K562 (cell line): ENCODE measurements around the gene TPK1. TPM values are rescaled to one million over a fixed set of nuclear protein-coding genes. Genes with fewer than 3 reads are reported as not detected.

Source experiments
- ATAC-seq: fragments of 200-7000 bp; cut with Tn5 transposase; 3 replicates; pipeline ENCODE4 v1.9.1; 2020; ENCODE audit warnings: moderate library complexity
- BruUV-seq: library from RNA; stranded (reverse); fragments of 400-500 nt; replicated peaks from 2 replicates; lab custom pipeline; 2021; lab: Mats Ljungman, UMichigan
- CTCF ChIA-PET: fragments of 300-600 bp; formaldehyde crosslinking; extraction: SDS; loops from one replicate; lab custom pipeline; 2021; ENCODE audit warnings: low intra/inter-chr PET ratio; lab: Yijun Ruan, JAX
- POLR2A ChIA-PET: fragments of 300-600, 350-650 bp; sonication (Branson Sonifier 250); formaldehyde crosslinking; extraction: SDS; loops from one replicate; lab custom pipeline; 2021; ENCODE audit warnings: antibody characterized with exemption, inconsistent platforms; lab: Yijun Ruan, JAX
- DNase-seq, 4 experiments: peaks; one replicate each; pipeline versions ENCODE4 v3.0.0 to v3.0.0-alpha.2; 2011 to 2018; ENCODE audit warnings: low spot score in 3 of 4, mixed read lengths in 3 of 4; ENCODE audit errors: extremely low read depth in 1 of 4
- FAIRE-seq: peaks from 2 replicates; lab custom pipeline; 2011; peaks lifted over from hg19 to GRCh38; lab: Jason Lieb, UNC
- H2AFZ ChIP-seq: 2 replicates; pipeline ENCODE4 v1.6.0; 2011; ENCODE audit warnings: low read depth, low read length, control low read depth, inconsistent platforms
- H3K27ac ChIP-seq: fragments of 200-600 bp; 3 replicates; pipeline ENCODE4 v1.8.0; 2011; ENCODE audit warnings: low read depth, mild to moderate bottlenecking, control low read depth, inconsistent platforms, low read length, moderate library complexity, mixed read lengths; ENCODE audit errors: extremely low read depth
- H3K27me3 ChIP-seq, 2 experiments: fragments of 300-600 bp in 1 of 2; 2 replicates in 1 of 2; 3 replicates in 1 of 2; pipeline versions ENCODE4 v1.6.0 to v1.8.0; 2011; ENCODE audit warnings: inconsistent platforms in 2 of 2, low read length in 2 of 2, mild to moderate bottlenecking in 1 of 2, mixed read lengths in 1 of 2, moderate library complexity in 1 of 2; ENCODE audit not compliant: control insufficient read depth in 2 of 2, insufficient read depth in 2 of 2
- H3K36me3 ChIP-seq: fragments of 300-600 bp; 3 replicates; pipeline ENCODE4 v1.8.0; 2011; ENCODE audit warnings: mild to moderate bottlenecking, low read length, inconsistent platforms; ENCODE audit not compliant: control insufficient read depth, insufficient read depth
- H3K4me1 ChIP-seq, 2 experiments: fragments of 200-600 bp in 1 of 2; replicated peaks in 1 of 2; 2 replicates in 1 of 2; 3 replicates in 1 of 2; pipeline versions ENCODE4 v1.5.1 to v1.8.0; 2011; ENCODE audit warnings: inconsistent platforms in 2 of 2, low read length in 2 of 2, mild to moderate bottlenecking in 1 of 2, mixed read lengths in 1 of 2, moderate library complexity in 1 of 2; ENCODE audit not compliant: control insufficient read depth in 2 of 2, insufficient read depth in 2 of 2
- H3K4me2 ChIP-seq: 2 replicates; pipeline ENCODE4 v1.6.1; 2011; ENCODE audit warnings: low read length, control low read depth, inconsistent platforms, mixed read lengths; ENCODE audit not compliant: insufficient read depth
- H3K4me3 ChIP-seq: fragments of 200-600 bp; sonication (generic), shearing (Covaris generic); 2 replicates; pipeline ENCODE4 v1.5.1; 2016; ENCODE audit warnings: control low read depth, inconsistent platforms
- H3K79me2 ChIP-seq: fragments of 200-600 bp; 3 replicates; pipeline ENCODE4 v1.8.0; 2011; ENCODE audit warnings: low read length, inconsistent platforms; ENCODE audit not compliant: control insufficient read depth, insufficient read depth
- H3K9ac ChIP-seq, 2 experiments: 2 replicates each; pipeline versions ENCODE4 v1.6.0 to v1.6.1; 2011; ENCODE audit warnings: low read depth in 2 of 2, low read length in 2 of 2, control low read depth in 1 of 2, inconsistent platforms in 1 of 2, mild to moderate bottlenecking in 1 of 2, mixed read lengths in 1 of 2; ENCODE audit not compliant: insufficient read depth in 1 of 2
- H3K9me1 ChIP-seq: one replicate; pipeline ENCODE4 v1.6.0; 2011; ENCODE audit warnings: inconsistent platforms, mild to moderate bottlenecking, low read length, moderate library complexity; ENCODE audit not compliant: control insufficient read depth, insufficient read depth
- H3K9me3 ChIP-seq: replicated peaks from 2 replicates; pipeline ENCODE4 v1.5.1; 2011; ENCODE audit warnings: low read depth, low read length, inconsistent platforms; ENCODE audit not compliant: control insufficient read depth, insufficient read depth
- H4K20me1 ChIP-seq: replicated peaks from 2 replicates; pipeline ENCODE4 v1.6.1; 2011; ENCODE audit warnings: low read length, inconsistent platforms, mixed read lengths; ENCODE audit not compliant: control insufficient read depth, insufficient read depth
- ASH1L ChIP-seq: fragments of 450-650 bp; IDR thresholded peaks from 2 replicates; pipeline ENCODE4 v1.6.1; 2018; ENCODE audit warnings: borderline replicate concordance, mild to moderate bottlenecking, low read depth; ENCODE audit not compliant: partially characterized antibody
- BRF1 ChIP-seq: IDR thresholded peaks from 3 replicates; pipeline ENCODE4 v1.6.1; 2011; ENCODE audit warnings: borderline replicate concordance, mild to moderate bottlenecking; ENCODE audit not compliant: insufficient read length; ENCODE audit errors: extremely low read depth
- CSDE1 ChIP-seq, 2 experiments: fragments of 450-650 bp; IDR thresholded peaks; 2 replicates each; pipeline ENCODE4 v1.6.1; 2016; ENCODE audit warnings: mild to moderate bottlenecking in 1 of 2
- FOXJ3 ChIP-seq: sonication (generic); formaldehyde crosslinking; IDR thresholded peaks from 2 replicates; pipeline ENCODE4 v1.4.0; 2020; ENCODE audit warnings: mild to moderate bottlenecking, missing genetic modification reagents
- KLF6 ChIP-seq: fragments of 250-450 bp; sonication (Bioruptor Pico); IDR thresholded peaks from 2 replicates; pipeline ENCODE4 v1.4.0; 2020; ENCODE audit warnings: mild to moderate bottlenecking, moderate library complexity, borderline replicate concordance
- MCM2 ChIP-seq: fragments of 450-650 bp; IDR thresholded peaks from 2 replicates; pipeline ENCODE4 v1.6.1; 2017; ENCODE audit warnings: low read depth, mild to moderate bottlenecking
- NFE2 ChIP-seq: IDR thresholded peaks from 2 replicates; pipeline ENCODE4 v1.6.1; 2014; ENCODE audit warnings: antibody characterized with exemption, low read depth
- RBBP5 ChIP-seq: fragments of 200-600 bp; sonication (generic); IDR thresholded peaks from 2 replicates; pipeline ENCODE4 v1.6.1; 2012; ENCODE audit warnings: borderline replicate concordance, mild to moderate bottlenecking, low read length, control low read depth, inconsistent platforms; ENCODE audit not compliant: insufficient read depth, poor library complexity, severe bottlenecking
- SUPT5H ChIP-seq: fragments of 450-650 bp; IDR thresholded peaks from 2 replicates; pipeline ENCODE4 v1.6.1; 2016
- TRIM24 ChIP-seq, 2 experiments: fragments of 450-650 bp; IDR thresholded peaks; 2 replicates each; pipeline ENCODE4 v1.6.1; 2016
- WGBS: fragments of 100-300 bp; shearing (Covaris generic); methylation state at CpG from one replicate; pipeline ENCODE4 v1.1.6; 2016; ENCODE audit warnings: low coverage, mixed read lengths; ENCODE audit not compliant: insufficient coverage; ENCODE audit errors: missing lambda C conversion rate; 5-methylcytosine and 5-hydroxymethylcytosine counted together
- in situ Hi-C: fragments of 300-500 bp; cut with MboI; formaldehyde crosslinking; loops from 4 replicates; pipeline ENCODE4 v1.15.0; 2018; ENCODE audit warnings: inconsistent platforms, mixed read lengths
- intact Hi-C: fragments of 100-400 bp; cut with micrococcal nuclease; formaldehyde crosslinking; loops from 2 replicates; pipeline ENCODE4 v1.14.2; 2022
- polyA plus RNA-seq, 8 experiments: library from polyadenylated mRNA; depleted of rRNA in 4 of 8; stranded (reverse) in 5 of 8; unstranded in 3 of 8; fragments of >200 nt; fragmentation: Nextera tagmentation in 2 of 8; fragmentation: Illumina TruSeq in 1 of 8; extraction: Ambion mirVana in 2 of 8; extraction: Trizol in 1 of 8; gene quantifications; 2 replicates each; pipeline versions ENCODE4 v1.2.1 to v1.2.3, GENCODE V29; 2011 to 2014; ENCODE audit warnings: inconsistent platforms in 1 of 8, missing spikeins in 1 of 8
- total RNA-seq, 7 experiments: library from RNA; depleted of rRNA in 6 of 7; stranded (reverse); fragments of >200 nt in 6 of 7; fragmentation: Illumina TruSeq in 2 of 7; extraction: Trizol in 2 of 7; gene quantifications; 2 replicates each; pipeline versions ENCODE4 v1.2.1 to v1.2.3, GENCODE V29; 2011 to 2021; ENCODE audit warnings: low replicate concordance in 1 of 7
- TF ChIP-seq, protein P1 (sequence below): fragments of 450-650 bp; IDR thresholded peaks from 2 replicates; pipeline ENCODE4 v1.6.1; 2014; ENCODE audit warnings: low read depth, mild to moderate bottlenecking, moderate library complexity, borderline replicate concordance

Gene TPK1
- total and polyA plus RNA-seq, 9 of the 15 experiments (the other 6 are each of a cell fraction or from before 2014, with no cell fraction given) = 5.1 to 16.2 (median 9.2) TPM

DNA sequence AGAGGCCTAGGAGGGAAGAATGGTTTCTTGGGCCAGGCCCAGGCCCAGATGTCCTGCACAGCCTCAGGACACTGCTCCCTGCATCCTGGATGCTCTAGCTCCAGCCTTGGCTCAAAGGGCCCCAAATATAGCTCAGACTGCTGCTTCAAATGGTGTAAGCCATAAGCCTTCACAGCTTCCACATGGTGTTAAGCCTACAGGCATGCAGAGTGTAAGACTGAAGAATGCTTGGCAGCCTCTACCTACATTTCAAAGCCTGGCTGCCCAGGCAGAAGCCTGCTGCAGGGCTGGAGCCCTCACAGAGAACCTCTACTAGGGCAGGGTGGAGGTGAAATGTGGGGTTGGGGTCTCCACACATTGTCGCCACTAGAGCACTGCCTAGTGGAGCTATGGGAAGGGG lies 118.1 kb downstream of the TPK1 start:
- no peaks in the 10 kb centered on the region for H3K9me3 ChIP-seq
- DNase-seq (no peak), ATAC-seq (no peak), FAIRE-seq (no peak)
- BruUV-seq = no TSS peak
- intact Hi-C loops = no loop called here
- no peak for TF ChIP-seq NFE2
- TF ChIP-seq TRIM24 (IDR thresholded peaks at IDR 0.05) = no peak
- WGBS = 8% methylated on average over 1 of the region's 1 CpG
- CTCF ChIA-PET = no interaction called here
- no peaks in the 10 kb centered on the region for H3K27me3 ChIP-seq
- no peak overlapping the region for H3K4me2 ChIP-seq
- no peak overlapping the region for H2AFZ ChIP-seq
- no peaks in the 10 kb centered on the region for H4K20me1 ChIP-seq
- in situ Hi-C loops = no loop called here
- POLR2A ChIA-PET = no interaction called here
- H3K4me3 ChIP-seq = no peak overlapping the region
- H3K79me2 ChIP-seq = no peaks in the 10 kb centered on the region
- no peak overlapping the region for H3K9ac ChIP-seq
- no peaks in the 10 kb centered on the region for H3K4me1 ChIP-seq
- H3K27ac ChIP-seq = no peak overlapping the region
- no peaks in the 10 kb centered on the region for H3K9me1 ChIP-seq
- no peaks in the 10 kb centered on the region for H3K36me3 ChIP-seq

DNA sequence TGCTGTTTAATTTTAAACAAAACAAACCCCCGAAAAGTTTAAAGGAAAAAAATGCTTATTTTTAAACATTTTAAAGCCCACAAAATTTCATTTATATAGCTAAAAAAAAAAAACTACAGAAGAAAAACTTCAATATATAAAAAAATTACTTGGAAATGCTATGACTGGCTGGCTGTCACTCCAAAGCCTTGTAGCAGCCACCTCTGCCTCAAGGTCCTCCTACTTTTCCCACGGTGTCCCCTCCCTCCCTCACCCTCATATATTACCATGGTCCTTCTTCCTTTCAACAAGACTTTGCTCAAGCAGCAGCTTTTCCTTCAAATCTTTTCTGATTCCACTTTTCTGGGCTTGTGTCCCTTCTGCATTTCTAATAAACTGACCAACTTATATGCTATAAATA lies 122.0 kb downstream of the TPK1 start:
- in situ Hi-C loops = no loop called here
- intact Hi-C loops = no loop called here
- Histone ChIP-seq H3K27ac (no peak overlapping the region), H3K36me3 (no peaks in the 10 kb centered on the region), H3K9me1 (no peaks in the 10 kb centered on the region), H3K4me1 (no peaks in the 10 kb centered on the region), H3K9me3 (no peaks in the 10 kb centered on the region), H3K4me2 (no peak overlapping the region), H2AFZ (no peak overlapping the region), H4K20me1 (no peaks in the 10 kb centered on the region), H3K27me3 (no peaks in the 10 kb centered on the region), H3K9ac (no peak overlapping the region), H3K79me2 (no peaks in the 10 kb centered on the region), H3K4me3 (no peak overlapping the region)
- no peak for TF ChIP-seq MCM2
- TF ChIP-seq RBBP5 = no peak
- TF ChIP-seq BRF1 = no peak
- no peak for TF ChIP-seq SUPT5H
- no peak for TF ChIP-seq CSDE1 (IDR thresholded peaks at IDR 0.05)
- no peak for TF ChIP-seq FOXJ3
- no peak for TF ChIP-seq ASH1L
- no peak for TF ChIP-seq KLF6 (CRISPR knock-in tag)
- TF ChIP-seq, protein P1, sequence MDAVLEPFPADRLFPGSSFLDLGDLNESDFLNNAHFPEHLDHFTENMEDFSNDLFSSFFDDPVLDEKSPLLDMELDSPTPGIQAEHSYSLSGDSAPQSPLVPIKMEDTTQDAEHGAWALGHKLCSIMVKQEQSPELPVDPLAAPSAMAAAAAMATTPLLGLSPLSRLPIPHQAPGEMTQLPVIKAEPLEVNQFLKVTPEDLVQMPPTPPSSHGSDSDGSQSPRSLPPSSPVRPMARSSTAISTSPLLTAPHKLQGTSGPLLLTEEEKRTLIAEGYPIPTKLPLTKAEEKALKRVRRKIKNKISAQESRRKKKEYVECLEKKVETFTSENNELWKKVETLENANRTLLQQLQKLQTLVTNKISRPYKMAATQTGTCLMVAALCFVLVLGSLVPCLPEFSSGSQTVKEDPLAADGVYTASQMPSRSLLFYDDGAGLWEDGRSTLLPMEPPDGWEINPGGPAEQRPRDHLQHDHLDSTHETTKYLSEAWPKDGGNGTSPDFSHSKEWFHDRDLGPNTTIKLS = no peak
- POLR2A ChIA-PET = no interaction called here
- WGBS = 0% methylated on average over 2 of the region's 2 CpGs
- no TSS peak for BruUV-seq
- no peak for FAIRE-seq
- no peak for ATAC-seq
- no peak for DNase-seq
- CTCF ChIA-PET = no interaction called here
